ENCODE measurements around the gene MAD2L2.

Gene MAD2L2

DNA sequence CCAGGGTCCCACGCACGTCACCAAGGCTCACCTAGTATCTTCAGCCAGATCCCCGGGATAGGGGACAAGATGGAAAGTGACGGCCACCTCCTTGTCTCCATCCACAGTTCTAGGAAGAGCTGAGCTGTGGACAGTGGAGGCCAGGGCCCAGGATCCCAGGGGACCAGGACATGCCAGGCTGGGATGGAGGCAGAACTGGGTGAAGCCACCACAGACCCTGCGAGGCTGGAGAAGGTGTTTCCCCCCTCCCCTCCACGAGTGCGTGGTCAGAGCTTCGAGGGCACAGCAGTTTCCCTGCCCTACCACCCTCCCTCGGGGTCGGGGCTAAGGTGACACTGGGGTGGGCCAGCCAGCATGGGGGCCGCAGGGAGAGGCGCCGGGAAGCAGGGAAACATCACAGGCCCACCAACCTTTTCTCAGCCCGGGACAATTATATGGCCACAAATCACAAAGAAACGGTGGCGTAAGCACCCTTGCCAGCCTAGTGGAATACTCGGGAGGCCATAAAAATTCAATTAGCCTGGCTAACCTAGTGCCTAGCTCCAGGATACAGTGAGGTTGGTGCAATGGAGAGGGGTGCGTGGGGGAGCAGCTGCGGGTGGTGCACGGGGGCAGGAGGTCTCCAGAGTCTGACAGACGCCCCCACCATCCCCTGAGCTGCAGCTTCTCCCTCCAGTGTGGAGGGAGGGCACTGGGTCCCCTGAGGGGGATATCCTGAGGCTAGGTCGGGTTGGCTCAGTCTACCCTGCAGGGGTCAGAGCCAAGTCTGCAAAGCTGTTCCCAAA, 23.9 kb upstream of the MAD2L2 start:
- no peak for DNase-seq

DNA sequence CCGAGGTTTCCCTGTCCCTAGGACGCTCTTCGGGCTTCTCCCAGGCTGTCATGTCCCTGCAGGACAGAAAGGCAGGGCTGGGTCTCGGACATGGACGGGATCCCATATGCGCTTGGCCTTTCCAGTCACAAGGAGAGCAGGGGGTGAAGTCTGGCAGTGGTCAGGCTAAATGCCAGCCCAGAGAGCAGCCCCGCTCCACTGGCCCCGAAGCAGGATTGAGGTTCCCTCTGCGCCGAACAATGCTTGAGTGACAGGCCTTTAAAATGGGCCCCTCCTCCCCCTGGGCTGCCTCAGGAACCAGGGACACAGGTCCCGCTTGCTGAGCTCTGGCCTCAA, 23.2 kb upstream of the MAD2L2 start:
- DNase-seq = no peak

DNA sequence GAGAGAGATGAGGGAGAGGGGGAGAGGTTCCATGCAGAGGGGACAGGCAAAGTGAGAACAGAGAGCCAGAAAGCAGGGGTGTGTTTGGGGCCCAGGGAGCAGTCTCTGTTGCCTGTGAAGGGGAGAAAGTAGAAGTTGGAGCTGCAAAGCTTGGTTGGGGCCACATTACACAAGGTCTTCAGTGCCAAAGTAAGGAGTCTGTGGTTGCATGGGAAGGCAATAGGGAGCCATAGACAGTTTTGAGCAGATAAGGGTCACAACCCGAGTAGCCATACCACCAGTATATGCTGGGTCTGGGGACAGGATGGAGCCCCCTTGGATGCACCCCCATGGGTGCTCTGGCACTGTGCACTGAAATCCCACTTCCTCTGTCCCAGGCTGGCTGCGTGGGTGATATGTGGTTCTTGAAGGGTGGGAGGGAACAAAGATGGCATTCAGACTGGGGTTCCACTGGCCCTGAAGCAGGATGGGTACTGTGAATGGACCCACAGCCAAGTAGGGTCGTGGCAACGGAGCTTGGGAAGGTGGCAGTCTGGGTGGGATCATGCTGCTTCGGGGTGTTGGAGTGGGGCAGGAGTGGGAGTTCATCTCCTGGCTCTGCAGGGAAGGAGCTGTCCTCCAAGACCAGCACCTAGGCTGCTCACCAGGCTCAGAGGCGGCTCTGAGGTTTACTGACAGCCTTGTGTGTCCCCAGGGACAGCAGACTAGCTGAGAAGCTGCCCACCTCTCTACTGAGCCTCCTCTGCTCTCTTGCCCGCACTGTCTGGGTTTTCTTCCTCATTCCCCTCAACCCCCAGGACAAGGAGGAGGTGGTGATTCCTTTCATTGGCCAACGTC, 22.6 kb upstream of the MAD2L2 start:
- DNase-seq = no peak

DNA sequence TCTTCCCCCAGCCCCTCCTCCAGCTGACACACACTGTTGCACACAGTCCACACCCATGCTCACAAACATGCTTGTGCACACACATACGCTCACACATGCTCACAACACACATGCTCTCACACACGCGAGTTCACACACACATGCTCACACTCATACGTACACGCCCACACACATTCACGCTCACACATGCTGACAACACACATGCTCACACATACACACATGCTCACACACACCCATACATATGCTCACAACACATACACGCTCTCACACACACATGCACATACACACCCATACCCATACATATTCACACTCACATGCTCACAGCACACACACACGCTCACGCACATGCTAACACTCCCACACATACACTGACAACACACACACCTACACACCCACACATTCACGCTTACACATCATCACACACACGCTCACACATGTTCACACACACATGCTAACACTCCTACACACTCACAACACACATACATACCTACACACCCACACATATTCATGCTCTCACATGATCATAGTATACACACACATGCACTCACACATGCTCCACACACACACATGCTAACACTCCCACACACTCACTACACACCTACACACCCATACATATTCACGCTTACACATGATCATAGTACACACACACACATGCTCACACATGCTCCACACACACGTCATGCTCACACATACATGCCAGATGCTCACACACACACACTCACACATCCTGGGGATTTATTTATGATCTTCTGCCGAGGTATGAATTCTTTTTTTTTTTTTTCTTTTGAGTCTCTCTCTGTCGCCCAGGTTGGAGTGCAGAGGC, 21.2 kb upstream of the MAD2L2 start:
- no peak for DNase-seq

DNA sequence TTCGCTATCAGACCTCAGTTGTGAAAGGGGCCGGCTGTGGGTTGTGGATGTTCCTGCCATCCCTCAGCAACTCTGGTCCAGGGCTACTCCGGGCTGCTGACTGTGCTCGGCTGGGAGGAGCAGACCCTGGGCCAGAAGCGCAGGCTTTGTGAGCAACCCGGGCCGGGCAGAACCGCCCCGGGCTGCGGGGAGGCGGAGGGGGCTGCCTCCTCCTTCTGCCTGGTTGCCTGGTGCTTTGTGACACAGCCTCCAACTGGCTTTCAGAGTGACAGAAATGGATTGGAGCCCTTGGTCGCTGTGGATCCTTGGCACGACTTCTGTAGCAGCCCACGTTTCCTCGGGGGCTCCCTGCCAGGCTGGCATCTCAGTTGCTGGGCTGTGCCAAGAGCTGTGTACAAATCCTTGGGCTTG, 20.6 kb upstream of the MAD2L2 start:
- DNase-seq = no peak

DNA sequence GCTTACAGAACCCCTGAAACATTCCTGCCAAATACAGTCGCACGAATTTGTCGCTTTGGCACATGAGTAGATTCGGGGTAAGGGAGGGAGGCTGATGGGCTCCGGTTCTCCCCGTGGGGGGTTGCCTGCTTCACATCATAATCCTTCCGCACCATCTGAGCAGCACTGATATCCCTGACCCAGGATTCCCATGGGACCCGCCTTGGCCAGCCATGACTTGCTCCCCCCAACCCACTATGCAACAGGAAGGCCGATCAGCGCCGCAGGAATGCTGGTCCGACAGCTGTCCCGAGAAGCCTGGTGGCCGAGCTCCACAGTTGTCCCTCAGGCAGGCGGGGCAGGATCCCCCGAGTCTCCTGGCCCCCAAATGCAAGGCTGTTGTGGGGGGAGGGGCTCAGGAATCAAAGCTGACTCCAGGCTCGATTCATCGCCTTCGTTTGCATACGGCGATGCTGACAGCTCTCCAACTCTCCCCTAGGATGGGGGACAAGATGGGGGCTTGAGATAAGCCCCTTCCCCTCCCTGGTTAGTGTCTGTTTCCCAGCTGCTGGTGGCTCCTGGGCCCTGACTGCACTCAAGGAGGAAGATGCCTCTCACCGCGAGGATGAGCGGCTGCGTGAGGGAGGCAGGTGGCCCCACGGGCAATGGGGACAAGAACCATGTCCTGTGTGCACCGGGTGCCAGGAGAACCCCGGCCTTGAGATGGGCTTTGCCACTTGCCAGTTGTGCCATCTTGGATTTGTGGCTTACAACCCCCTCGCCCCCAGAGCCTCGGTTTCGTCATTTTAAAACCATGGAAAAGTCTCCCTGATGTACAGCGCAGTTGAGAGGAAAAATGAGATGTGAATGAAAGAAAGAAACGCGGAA, 19.9 kb upstream of the MAD2L2 start:
- DNase-seq = no peak

DNA sequence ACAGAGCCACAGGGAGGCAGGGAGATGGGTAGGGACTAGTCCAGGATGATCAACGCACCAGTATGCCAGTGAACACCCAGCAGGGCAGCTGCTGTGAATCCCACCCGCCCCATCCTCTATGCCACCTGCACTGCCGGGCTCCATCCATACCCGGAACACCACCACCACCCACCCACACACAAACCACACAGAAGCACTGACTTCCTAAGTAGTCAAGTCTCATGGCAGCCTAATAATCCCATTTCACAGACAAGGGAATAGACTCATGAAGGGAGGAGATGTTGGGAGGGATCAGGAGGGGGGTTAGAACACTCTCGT, 16.9 kb upstream of the MAD2L2 start:
- no peak for DNase-seq

DNA sequence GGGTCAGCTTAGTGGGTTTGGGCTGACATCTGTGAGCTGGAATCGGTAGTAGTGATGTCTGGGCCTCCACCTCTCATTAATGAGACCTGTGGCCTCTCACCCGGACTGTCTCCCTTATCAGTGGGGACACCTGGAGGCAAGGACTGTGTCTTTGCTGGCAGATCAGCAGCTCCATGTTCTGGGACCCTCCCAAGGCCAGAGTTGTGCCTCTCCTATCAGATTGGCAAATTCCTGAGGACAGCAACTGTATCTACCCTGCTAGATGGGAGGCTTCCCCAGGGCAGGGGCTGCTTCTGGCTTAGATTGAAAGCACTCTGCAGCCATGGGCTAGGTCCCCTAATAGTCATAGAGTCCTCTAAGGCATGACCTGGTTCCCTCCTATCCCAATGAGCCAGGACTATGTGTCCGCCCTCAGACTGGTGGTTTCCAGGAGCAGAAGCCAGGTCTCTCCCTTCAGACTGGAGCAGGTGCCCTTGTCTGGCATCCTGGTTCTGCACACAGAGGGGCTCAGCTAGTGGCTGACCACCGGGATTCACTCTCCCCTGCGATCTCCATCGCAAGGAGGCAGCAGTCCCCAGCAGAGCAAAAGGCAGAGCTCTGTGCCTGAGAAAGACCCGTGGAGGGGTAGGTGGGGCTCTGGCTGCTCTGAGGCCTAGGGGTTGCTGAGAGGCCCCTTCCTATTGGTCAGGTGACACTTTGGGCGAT, 16.4 kb upstream of the MAD2L2 start:
- DNase-seq = no peak

DNA sequence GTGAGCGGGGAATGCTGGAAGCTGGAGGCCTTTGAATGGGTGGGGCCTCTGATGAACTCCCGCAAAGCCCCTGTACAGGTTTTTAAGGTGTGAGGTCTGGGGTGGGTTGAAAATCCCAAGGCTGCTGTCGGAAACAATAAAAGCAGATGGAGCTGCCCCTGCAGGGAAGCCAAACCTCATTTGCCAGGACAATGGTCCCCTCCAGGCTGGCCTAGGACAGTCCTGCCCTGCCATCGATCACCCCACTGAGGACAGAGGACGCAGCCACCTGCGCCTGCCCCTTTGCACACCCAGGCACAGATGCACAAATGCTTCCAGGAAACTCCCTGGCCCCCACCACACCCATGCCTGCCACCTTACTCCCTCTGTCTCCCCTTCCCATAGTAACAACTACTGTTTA, 14.9 kb upstream of the MAD2L2 start:
- DNase-seq = no peak

DNA sequence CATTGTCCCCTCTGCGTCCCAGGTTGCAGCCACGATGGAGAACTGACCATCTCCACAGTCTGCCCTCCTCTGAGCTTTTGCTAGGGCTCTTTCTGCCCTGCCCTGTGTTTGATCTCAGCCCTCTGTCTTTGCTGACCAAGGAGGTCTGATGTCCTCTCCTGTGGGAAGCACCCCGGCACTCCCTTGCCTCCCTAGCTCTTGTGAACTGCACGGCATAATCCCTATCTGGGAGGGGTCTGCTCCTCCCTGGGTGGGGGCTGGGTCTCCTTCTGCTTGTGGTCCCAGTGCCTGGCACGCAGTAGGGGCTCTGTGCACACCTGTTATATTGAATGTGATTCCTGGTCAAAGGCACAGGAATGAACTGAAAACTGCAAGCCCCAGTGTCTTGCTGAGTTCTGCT, 13.0 kb upstream of the MAD2L2 start:
- no peak for DNase-seq

DNA sequence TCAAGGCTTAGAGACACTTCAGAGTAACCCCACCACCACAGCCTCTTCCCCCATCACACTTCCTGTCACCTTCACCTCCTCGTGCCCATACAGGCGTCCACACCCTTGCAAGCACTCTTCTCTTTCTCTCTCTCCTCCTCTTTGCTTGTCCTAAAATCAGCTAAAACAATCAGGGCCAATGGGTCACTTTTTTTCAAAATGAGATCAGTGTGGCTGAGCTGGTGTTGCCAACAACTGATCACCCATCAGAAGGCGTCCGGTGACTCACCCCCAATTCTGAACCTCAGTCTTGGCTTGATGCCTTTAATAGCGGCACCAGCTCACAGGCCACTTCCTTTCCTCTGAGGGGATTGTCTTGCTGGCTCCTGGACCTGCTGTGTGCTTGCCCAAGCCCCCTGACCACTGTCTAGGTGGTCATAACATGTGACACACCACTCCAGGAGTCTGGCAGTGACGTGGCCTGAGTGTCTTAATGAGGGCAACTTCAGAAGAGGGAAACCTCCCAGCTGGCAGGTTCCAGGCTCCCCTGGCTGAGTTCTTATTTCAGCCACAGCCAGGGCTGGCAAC, 12.2 kb upstream of the MAD2L2 start:
- DNase-seq = no peak

DNA sequence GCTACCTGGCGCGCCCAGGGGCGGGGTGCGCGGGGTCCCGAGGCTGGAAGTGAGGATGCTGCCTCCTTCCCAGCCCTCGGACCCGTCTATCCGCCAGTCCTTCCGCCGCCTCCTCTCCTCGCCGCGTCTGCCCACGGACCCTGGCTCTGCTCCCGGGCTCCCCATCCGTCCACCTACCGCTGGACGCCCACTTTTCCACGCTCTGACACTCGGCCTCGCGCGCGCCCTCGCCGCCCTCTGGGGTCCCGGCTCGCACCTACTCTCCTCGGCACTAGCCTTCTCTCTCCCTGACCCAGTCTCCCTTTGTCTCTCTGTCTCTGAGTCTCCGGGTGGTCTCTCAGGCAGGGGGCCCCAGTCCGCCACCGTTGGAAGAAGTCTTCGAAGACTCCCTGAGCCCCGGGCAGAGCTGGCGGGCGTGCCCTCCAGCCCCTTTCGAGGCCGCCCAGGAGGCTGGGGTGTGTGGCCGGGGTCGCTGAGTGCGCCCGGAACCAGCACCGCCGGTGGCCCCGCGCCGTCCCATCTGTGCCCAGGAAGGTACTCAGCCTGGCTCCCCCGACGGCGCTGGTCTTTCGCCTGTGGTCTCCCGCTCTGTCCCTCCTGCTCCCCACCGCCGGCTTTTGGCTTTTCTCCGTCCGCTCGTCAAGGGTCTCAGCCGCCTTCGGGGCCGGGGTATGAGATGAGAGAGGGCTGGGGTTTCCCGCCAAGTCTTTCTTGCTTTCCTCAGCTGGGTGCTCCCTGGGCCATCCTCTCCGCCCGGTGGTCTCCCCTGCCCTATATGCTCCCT, 11.2 kb upstream of the MAD2L2 start:
- no peak for DNase-seq

DNA sequence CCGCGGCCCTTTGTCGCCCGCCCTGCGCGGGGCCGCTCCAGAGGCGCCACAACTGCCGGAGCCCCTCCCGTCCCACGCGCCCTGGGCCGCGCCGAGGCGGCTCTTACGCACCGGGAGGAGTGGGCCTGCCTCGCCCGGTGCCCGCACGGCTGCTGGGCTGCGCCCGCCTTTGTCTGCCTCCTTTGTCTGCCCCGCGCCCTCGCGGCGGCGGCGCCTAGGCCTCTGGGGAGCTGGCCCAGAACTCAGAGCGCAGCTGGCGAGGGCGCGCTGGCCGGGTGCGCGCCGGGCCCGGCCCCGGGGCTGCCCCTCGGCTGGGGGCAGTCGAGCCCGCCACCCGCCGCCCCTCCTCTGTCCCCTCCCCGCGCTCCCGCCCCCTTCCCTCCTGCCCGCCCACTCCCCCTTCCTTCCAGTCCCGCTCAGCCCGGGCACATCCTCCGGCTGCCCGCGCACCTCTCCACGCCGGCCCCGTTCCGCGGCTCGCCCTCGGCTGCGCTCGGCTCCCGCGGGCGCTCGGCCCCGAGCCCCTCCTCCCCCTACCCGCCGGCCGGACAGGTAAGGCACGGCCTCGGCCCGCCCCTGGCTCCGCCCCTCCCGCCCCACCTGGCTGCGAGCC, 10.5 kb upstream of the MAD2L2 start, which contains the start of gene DRAXIN:
TSS of gene DRAXIN (plus strand) at position 409 of the 613 bp plus-strand sequence. CDS start 14,549 bp downstream, outside the sequence.
- DNase-seq = no peak

DNA sequence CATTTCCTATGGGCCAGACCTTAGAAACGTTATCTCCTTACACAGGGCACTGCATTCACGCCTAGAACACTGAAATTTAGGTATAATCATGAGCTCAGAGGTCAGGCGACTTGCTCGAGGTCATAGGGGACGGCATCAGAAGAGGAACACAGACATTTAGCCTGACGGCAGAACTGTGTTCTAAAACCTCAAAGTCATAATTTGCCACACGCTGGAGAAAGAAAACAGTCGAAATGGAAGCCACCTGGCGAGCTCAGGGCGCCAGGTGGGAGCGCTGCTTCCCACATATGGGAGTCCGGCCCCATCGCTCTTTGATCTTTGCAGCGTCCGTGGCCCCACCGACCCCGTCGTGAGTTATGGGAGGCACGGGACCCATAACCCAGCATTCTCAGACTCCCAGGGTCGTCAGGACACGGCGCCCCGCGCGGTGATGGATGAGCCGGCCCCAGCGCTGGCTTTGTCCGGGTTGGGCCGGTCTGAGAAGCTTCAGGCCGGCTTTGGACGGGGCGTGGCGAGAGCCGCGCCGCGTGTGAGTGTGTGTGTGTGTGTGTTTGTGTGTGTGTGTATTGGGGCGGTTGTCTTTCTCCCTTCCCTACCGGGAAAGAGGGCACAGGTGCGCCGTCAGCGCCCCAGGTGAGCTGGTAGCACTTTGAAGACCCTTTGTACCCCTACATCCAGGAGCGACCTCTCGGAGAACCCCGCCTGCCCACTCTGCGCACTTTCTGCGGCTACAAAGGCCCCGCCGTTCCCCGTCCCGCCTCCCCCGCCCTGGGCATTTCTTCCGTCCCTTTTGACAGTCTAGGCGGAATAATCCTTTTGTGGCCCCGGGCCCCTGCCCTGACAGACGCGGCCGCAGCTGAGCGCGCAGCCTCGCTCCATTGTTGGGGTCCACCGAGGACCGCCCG, 9.7 kb upstream of the MAD2L2 start:
- DNase-seq = no peak

DNA sequence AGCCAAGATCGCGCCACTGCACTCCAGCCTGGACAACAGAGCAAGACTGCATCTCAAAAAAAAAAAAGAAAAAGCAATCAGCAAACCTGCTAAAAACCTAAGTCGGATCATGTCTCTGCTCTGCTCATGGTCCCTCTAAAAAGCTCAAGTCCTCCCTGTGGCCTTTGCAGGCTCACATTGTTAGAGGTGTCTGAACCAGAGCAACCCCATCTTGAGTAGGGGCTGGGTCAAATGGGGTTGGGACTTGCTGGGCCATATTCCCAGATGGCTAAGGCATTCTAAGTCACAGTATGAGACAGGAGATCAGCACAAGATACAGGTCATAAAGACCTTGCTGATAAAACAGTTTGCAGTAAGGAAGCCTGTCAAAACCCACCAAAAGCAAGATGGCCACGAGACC, 7.6 kb upstream of the MAD2L2 start:
- no peak for DNase-seq

DNA sequence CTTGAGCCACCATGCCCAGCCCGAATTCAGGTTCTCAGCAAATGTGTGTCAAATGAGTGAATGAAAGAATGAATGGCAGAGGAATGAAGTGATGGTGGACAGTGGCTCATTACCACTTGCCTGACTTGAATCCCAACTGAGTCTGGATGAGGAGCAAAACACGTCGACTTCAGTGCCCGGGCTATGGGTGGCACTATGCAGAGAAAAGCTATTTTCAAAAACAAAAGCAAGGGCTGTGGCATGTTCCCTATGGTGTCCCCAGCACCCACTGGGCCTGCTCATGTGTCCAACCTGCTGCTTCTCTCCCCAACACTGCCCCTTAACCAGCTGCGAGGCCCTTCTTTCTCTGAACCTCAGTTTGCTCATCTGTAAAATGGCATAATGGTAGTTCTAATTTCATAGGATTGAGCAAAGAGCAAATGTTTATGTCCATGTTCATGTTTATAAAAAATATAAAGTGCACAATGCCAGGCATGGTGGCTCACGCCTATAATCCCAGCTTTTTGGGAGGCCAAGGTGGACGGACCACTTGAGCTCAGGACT, 4.3 kb upstream of the MAD2L2 start:
- DNase-seq = no peak

DNA sequence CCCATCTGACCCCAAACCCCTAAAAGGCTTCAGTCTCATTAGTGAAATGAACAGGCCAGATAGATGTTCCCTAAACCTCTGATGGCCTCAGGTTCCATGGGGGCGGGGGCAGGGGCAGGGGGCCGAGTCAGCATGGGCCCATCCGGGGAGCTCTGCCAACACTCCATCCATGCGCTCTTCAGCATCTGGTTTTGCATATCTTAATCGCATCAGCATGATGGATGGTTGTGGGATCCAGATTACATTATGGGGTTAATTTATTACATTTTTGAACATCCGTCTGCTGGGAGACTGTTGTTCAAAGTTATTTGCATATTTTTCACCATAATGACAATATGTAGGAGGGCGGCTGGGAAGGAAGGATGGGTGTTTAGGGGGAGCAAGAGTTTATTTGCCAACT, 3.1 kb upstream of the MAD2L2 start:
- no peak for DNase-seq

DNA sequence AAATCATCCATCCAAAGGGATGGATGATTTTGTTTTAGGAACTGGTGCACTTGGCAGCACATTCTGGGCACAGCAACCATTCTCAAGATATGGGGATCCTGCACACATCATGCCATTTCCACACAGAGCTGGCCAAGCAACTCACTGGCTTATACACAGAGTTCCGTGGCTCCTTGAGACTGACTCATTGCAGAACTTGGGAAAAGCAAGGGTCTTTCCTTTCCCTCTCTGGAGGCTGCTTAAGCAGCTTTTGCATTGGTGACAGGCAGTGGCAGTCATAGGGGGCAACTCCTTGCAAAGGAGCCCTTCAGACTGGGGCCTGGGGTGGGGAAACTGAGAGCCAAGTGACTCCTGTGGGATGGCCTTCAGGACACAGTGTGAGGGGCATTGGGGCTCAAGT, 1.9 kb upstream of the MAD2L2 start:
- DNase-seq = no peak

DNA sequence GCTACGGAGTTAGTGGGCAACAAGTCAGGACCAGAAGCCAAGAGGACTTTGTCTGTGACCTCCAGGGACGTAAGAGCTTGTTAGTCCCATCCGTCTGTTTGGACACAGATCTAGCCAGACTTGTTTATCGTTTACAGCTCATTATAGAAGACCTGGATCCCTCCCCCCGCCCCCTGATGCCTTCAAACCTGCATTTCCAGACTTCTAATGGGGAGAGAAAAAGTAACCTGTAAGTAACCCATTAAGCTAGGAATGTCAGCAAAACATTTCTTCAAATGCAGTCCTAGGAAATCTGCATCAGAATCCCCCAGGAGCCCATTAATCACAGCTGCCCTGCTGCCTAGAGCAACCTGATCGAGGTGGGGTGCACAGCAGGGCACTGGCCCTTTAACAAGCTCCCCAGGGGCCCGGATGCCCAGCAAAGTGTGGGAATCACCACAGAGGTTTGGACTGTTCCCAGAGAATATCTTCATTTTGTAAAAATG, 1.4 kb upstream of the MAD2L2 start:
- DNase-seq = no peak
